Stimulated activated CD4-positive, alpha-beta T cell treated with anti-CD3 and anti-CD28 coated beads, TNF-alpha, amount 100 ng/mL, for 1 hour (primary cell): ENCODE results near the gene ARHGDIA.
"Not testable (repeated sequence)": the region's sequence is repeated elsewhere in the genome, so short reads cannot be mapped to it uniquely, and the experiment has no call there.

Experiments used
- DNase-seq, 3 donors: peaks; one replicate each; pipeline ENCODE4 v3.0.0-alpha.2; 2020; ENCODE audit warnings: low read depth in 3 of 3, low spot score in 1 of 3

Gene ARHGDIA

DNA sequence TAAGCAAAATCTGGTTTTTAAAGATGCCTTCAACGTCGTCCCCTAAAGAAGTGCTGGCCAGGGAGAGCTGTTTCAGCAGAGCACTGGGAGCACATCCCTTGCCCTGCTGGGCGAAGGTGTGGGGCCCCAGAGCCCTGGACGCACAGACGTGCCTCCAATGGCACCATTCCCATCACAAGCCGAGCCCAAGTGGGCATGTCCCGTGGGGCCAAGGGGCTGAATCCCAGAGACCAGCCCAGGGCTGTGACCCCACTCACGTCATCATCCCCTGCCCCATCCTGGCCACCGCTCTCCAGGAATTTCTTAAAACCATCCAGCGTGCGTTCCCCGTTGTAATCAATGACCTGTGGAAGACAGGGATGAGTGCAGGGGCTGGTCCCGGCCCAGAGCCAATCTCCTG, 26.2 kb downstream of the ARHGDIA start:
- no peak for DNase-seq

DNA sequence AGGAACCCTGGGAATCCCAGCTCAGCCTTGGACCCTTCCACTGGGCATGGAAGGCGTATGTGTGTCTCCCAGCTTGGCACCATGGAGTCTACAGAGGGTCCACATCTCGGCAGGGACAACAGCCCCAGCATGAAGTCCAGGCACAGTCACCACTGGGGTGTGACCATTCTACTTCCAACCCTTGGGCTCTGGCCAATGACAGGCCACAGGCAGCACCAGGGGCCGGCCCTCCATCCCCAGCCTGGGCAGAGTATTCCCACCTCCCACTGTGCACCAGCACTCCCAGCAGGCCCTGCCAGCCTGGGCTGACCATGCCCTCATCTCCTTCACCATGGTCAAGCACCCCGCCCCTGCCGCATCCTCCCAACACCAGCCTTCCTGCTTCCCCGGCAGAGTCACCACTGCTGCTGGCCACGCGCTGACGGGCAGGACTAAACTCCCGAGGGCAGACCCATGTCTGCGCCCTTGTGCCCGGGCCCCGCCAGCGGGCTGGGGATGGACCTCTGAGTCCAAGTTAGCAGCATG, 26.7 kb downstream of the ARHGDIA start:
- DNase-seq, result no peak

DNA sequence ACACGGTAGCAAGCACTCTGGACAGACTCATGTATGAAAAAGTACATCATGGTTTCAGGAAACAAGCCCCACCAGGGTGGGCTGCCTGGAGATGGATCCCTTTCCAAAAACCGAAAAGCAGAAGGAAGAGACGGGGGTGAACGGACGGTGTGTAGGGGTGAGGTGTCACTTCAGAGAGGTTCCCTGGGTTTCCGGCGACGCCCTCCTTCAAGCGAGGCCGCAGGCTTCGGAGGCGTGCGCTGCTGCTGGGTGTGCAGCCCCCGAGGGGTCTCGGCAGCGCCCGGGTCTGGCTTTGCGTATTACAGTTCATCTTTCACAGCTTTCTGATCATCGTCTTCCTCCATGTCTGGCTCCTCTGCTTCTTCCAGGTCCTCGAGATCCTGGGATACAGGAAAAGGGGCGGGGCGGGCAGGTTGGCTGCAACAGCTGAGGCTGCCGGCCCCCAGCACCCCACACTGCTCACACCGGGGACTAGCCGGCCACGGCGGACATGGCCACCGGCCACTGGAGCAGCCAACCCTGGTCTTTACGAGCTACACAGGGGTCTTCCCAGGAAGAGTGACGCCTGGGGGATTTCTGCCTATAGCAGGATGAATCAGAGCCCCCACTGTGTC, 27.3 kb downstream of the ARHGDIA start:
- no peak for DNase-seq

DNA sequence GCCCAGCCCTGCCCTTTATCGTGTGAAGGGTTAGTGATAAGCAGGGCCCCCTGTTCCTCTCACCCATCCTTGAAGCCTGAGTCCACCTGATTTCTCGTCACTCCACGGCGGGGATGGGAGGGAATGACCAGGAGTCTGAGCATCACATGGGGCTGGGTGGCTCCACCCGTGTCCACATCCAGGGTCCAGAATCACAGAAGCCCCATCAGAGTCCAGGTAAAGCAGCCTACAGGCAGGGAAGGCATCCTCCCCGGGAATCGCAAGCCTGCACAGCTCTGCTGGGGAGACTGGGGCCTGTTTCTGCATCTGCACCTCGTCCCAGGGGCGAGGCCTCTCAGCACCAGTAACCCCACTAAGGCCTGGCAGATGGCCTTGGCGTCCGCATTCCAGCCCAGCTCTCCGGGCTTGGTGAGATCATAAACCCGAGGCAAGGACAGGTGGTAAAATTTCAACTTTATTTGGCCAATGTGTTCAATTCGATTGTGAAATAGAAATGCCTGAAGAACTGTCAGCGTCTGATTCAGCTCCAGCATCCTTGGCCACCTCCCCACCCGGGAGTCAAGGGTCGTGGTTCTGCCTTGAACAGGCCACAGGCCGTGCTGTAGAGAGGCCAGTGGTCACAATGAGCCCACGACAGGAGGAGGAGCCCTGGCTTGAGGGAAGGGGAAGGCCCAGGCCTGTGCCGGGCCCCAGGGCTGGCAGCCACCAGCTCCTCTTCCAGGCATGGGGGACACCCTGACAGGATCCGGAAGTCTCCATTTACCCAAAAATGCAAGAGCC, 28.2 kb downstream of the ARHGDIA start:
- DNase-seq, result no peak

DNA sequence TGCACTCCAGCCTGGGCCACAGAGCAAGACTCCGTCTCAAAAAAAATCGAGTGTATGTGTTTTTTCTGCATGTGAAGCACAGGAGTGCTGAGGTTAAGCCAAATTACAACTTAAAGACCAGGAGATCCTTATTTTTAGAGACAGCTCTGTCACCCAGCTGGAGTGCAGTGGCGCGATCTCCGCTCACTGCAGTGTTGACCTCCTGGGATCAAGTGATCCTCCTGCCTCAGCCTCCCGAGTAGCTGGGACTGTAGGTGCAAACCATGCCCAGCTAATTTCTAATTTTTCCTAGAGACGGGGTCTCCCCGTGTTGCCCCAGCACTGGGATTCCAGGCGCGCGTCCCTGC, 28.8 kb downstream of the ARHGDIA start:
- no peak for DNase-seq

DNA sequence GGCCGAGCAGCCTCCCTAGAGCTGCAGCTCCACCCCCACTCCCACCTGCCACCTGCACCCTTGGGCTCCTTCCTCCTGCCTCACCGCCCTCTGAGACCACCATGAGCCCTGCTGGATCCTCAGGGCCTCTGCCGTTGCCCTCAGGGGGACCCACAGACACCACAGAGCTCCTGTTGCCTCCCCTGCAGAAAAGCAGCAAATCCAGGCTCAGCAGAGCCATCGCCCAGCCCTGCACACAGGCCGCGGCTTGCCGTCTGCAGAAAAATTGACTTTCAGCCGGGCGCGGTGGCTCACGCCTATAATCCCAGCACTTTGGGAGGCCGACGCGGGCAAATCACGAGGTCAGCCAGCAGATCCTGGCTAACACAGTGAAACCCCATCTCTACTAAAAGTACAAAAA, 29.3 kb downstream of the ARHGDIA start:
- no peak for DNase-seq

DNA sequence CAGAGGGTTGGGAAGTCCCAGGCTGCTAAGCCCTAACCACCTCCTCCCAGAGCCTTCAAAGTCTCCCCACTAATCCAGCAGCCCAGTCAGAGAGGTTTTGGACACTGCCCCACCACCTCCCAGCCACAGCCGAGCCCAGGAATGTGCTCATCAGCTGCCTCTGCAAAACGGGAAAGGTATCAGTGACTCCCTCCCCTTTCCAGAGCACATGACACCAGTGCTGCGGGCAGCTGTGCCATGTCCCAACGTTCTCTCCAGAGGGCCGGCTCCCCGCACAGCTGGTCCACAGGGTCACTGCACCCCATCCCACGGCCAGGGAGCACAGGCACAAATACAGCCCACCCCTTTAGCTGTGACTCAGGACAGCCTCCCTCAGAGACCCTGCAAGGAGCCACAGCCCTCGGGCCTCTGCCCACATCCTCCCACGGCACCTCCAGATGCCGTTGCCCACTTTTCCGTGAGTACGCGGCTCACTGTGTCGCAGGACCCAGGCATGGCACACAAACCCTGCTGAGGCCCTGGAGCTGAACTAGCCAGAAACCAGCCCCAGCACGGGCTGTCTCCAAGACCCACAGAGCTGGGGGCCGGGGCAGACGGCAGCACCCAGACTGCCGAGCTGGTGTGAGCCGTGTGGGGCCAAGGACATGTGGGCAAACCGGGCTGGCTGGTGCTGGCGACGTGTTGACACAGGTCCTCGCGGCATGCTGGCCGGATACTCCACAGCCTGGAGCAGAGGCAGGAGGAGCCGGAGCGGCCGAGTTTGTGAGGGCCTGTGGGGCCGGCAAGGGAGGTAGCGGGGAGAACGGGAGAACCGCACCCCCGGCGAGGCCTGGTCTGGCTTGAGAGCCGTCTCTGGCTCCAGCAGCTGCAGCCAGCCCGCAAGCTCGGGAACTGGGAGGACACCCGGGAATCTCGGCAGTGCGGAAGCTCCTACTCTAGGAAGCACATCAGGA, 30.0 kb downstream of the ARHGDIA start:
- DNase-seq, result no peak

DNA sequence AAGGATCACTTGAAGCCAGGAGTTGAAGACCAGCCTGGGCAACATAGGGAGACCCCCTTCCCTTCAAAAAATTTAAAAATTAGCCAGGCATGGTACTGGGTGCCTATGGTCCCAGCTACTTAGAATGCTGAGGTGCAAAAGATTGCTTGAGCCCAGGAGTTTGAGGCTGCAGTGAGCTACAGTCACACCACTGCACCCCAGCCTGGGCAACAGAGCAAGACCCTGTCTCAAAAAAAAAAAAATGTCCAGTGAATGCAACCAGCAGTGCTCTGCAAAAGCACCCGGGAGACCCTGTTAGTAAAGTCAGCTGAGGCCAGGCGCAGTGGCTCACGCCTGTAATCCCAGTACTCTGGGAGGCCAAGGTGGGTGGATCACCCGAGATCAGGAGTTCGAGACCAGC, 31.1 kb downstream of the ARHGDIA start:
- DNase-seq, result not testable (repeated sequence)

DNA sequence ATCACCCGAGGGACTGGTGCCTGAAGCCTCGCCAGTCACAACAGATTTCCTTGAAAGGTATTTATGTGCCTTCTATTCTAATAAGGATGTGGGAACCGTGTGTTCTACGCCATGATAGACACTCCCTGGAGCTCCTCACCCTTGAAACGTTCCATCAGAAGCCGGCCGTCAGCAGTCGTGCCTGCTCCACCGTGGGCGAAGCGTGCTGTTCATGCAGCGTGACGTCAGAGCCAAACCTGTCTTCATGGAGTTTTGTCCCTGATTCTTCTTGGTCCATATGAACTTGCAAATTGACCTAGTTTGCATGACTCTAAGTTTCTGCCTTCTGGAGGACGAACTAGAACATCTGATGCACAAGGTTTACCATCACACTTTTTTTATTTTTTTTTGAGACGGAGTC, 31.8 kb downstream of the ARHGDIA start:
- DNase-seq, result no peak

DNA sequence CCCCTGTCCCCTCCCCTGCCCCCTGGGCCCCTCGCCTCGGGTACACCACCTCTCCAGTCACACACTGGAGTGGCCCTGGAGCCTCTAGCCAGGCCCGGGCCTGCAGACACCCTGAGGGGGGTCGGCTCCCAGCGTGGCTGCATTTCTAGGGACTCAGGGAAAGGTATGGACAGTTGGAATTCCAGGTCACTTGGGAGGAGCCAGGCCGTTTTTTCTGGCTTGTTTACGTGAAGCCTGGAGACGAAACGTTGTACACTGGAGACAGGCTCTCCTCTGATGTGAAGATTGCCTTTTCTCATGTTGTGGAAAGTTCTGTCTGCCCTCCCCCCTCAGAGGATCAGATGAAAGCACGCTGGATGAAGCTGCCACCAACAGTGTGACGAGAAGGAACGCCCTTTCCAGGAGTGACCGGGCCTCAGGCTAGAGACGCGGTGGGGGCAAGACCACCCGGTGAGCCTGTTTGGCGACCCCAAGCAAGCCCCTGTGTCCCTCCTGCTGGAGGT, 32.3 kb downstream of the ARHGDIA start:
- no peak for DNase-seq

DNA sequence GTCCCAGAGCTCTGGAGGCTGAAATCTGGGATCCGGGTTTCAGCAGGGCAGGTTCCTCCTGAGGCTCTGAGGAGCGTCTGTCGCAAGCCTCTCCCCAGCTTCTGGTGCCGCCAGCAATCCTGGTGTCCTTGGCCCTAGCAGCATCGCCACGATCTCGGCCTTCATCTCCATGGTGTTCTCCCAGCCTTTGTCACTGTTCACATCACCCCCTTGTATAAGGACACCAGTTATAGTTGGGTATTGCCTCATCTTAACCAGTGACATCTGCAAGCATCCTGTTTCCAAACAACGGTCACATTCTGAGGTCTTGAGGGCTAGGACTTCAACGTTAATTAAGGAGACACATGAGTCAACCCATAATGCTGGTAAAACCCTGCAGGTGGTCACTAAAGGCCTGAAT, 33.5 kb downstream of the ARHGDIA start:
- no peak for DNase-seq

DNA sequence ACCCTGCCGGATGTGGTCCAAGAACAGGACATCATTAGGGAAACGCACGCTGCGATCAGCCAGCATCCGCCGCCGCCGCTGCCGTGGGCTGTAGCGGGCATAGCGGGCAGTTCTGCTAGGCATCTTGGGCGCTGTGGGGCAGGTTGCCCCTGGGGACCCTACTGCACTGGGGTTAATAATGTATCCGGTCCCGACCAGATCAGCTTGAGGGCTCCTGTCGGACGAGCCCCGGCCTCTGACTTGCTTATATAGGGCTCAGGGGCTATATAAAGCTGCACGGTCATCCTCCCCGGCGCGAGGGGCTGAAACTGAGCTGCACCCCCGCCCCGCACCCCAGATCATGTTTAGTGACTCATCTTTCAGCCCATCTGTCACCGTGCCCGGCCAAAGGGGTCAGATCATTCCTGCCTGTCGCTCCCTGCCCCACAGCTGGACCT, 36.3 kb downstream of the ARHGDIA start, which contains the start of gene PPP1R27:
TSS of gene PPP1R27 (minus strand) at position 220 of the 437 bp plus-strand sequence. CDS start at position 123, 97 bp downstream.
- no peak for DNase-seq

DNA sequence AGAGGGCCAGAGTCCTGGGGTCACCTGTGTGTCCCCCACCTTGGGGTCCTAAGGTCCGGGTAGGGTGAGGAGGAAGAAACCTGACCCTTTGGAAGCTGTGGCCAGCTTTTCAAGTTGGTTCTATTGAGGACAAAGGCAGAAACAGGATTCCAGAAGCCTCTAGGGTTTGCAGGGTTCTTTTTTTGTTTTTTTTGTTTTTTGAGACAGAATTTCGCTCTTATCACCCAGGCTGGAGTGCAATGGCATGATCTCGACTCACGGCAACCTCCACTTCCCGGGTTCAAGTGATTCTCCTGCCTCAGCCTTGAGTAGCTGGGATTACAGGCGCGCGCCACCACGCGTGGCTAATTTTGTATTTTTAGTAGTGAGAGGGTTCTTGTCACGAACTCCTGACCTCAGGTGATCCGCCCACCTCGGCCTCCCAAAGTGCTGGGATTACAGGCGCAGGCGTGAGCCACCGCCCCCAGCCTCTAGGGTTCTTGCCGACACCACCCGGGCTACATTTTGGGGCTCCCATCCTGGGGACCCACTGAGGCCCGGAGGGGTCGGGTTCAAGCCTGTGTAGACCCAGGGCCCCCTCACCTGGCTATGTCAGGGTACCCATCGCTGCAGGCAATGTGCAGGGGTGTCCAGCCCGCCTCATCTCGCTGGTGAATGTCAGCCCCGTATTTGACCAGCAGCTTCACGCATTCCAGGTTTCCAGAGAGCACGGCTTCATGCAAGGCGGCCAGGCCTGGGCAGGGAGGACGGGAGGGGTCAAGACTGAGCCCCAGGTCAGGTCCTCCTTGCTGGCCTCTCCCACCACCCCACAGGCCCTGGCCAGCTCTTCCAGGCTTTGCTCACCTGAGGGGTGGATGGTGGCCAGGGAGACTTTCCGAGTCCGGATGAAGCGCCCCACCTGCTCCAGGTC, 37.0 kb downstream of the ARHGDIA start:
- no peak for DNase-seq

DNA sequence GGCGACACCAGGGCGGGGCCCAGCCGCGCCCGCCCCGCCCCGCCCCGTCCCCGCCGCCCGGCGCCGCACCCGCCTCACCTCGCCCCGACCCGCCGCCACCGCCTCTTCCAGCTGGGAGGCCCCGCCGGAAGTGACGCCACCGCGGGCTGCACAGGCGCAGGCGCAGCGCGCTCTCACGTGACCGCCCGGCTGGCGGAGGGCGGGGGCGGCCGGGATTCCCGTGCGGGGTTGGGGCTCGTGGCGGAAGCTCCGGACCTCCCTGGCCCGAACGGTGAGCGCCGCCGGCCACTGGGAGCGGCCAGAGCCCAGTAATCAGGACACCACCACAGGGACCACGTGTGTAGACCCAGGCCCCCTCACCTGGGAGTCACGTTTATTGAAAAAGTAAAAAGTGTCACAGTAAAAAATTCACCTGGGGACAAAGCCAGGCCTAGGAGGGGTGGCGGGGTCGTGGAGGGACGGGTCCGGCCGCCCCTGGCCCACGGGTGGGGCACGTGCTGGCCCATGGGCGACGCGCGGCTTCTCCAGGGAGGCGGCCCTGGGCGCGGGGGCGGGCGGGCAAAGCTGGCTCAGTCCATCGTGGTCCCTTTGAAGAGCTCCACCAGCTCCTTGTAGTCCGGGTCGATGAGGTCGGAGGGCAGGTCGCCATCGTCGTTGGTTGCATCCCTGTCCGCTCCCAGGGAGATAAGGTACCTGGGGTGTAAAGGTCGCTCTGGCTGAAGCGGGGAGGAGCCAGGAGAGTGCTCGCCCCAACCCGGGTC, 37.8 kb downstream of the ARHGDIA start, which contains the start of gene MCRIP1:
TSS of gene MCRIP1 (minus strand) at position 132 of the 761 bp plus-strand sequence. CDS start 8,785 bp downstream, outside the sequence.
- DNase-seq, result peak; percentile 79 to 93 (median 85)

DNA sequence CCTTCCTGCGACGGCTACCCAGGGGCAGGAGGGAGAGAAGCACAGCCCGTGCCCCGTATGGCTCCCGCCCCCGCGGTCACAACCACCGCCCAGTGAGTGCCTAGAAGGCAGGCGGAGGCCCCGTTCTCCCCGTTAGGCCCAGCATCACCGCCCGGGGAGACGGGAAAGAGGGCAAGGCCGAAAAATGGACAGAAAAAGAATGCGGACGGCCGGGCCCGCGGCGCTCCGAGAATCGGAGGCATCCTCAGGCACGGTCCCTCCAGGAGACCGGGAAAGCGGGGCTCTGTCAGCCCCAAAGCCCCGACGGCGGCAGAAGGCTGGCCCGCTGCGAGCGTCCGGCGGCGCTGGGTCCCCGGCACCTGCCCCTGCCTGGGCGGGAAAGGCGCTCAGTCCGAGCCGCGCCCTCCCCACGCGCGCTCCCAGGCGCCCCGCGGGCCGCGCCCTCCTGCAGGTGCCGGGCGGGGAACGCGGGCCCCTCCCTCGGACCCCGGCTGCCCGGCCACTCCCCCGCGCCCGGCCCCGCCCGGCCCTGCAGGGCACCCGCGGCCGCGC, 38.5 kb downstream of the ARHGDIA start:
- DNase-seq, result peak in 1 of 3 donors; percentile 29

DNA sequence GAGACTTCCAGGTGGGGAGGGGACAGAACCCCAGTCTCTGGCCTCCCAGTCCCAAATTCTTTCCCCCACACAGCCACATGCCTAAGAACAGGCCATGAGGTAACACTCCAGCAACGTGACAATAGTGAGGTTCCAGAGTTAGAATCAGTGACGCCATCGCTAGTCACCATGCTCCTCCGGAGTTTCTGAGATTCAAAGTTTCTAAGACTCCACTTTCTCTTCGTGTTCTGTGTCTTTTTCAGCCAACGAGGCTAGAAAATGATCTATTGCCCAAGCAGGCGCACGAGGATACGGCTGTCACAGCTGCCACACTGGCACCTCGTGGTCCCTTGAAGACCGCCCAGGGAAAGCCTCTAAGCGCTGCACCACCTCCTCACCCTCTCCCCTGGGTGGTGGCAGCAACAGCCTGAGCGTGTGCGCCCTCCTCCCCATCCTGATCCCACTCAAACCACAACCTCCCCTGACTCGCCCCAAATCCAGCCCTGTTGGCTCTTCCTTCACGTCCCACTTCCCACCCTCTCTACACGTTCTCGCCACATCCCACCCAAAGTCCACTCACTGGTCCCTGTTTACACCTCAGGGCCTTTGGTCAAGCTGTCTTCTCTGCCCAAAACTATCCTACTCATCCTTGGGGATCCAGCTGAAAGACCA, 39.1 kb downstream of the ARHGDIA start:
- DNase-seq, result peak in 1 of 3 donors; percentile 7

DNA sequence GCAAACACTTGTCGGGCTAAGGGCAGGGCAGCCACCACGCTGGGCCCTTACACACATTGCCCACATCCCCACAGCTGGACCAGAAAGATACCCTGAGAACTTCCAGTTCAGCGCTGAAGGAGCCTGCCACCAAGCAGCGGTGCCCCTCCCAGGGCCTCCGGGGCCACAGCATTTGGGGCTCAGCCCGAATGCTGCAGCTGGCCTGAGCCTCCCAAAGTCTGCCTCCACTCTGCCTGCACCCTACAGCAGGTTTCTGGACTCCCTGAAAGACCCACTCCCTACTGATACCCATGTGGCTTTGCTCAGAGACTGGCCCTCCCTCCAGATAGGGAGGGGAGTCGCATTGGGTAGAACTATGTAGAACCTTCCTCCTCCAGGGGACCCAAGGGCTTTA, 39.6 kb downstream of the ARHGDIA start:
- DNase-seq, result no peak

DNA sequence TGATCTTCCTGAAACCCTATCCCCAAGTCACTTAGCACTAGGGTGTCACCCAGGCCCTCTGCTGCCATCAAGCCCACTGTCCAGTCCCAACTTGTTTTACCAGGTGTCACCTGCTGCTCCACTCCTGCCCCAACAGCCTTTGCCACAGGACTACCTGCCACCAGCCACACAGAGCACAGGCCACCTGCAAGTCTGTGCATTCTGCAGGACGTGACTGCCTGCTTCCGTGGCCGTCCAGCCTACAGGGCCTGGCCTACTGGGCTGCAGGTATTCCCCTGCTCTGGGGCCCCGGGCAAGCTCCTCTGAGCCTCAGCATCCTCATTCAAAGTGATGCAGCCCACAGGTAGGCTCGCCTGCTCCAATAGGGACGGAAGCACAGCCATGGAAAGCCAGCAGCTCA, 41.3 kb downstream of the ARHGDIA start:
- DNase-seq, result no peak
